ENCODE measurements around the gene PNPLA5.

- TF ChIP-seq TEAD4 (IDR thresholded peaks at IDR 0.05), result no peak
- TF ChIP-seq MAX (IDR thresholded peaks at IDR 0.05), result no peak
Measured at GRCh38 chr22:43851979-43852307, 39.9 kb downstream of the PNPLA5 start.

Measured in Ishikawa (cell line).